ENCODE measurements around the gene MAN2B2. TPM values are rescaled to one million over a fixed set of nuclear protein-coding genes. Genes with fewer than 3 reads are reported as not detected.

MAN2B2 gene
- total and polyA plus RNA-seq, 2 of the 8 experiments (the other 6 are each of a cell fraction or from before 2014, with no cell fraction given) = 3.3 to 4.0 TPM

DNA sequence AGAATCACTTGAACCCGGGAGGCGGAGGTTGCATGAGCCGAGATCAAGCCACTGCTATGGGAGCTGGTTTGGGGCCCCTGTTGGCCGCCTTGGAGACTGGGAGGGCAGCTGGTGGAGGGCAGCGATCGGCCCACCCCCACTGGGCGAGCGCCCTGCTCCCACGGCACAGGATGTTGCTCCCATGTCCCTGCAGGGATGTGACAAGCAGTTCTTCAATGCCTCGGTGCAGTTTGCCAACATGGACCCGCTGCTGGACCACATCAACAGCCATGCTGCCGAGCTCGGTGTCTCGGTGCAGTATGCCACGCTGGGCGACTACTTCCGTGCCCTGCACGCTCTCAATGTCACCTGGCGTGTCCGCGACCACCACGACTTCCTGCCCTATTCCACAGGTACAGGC lies 19.4 kb downstream of the MAN2B2 start:
- H3K23ac ChIP-seq (ENCODE audit: insufficient read length) = no peak overlapping the region
- no peaks in the 10 kb centered on the region for H3K9me3 ChIP-seq (ENCODE audit: insufficient read depth in 2 of 2, low read depth in 1 of 2, low read length in 1 of 2)
- no peak overlapping the region for H3K56ac ChIP-seq (replicated peaks; ENCODE audit: insufficient read length, low read depth, low read length)
- H4K91ac ChIP-seq (replicated peaks; ENCODE audit: insufficient read length, low read length) = no peak overlapping the region
- peaks cover 0 to 7% of the 10 kb centered on the region in 2 experiments for H4K20me1 ChIP-seq (replicated peaks in 1 of 2; ENCODE audit: control insufficient read depth in 1 of 2, insufficient read depth in 2 of 2, low read length in 2 of 2)
- H3K23me2 ChIP-seq (ENCODE audit: low read depth, low read length) = no peaks in the 10 kb centered on the region
- H2AK5ac ChIP-seq (ENCODE audit: low read depth, low read length) = no peak overlapping the region
- no peaks in the 10 kb centered on the region for H3K27me3 ChIP-seq (replicated peaks in 1 of 4; ENCODE audit: control insufficient read depth in 3 of 4, extremely low read depth in 1 of 4, insufficient read depth in 3 of 4, low read length in 3 of 4)
- H3K4ac ChIP-seq (replicated peaks; ENCODE audit: insufficient read length, low read depth, low read length) = no peak overlapping the region
- no peak overlapping the region for H4K5ac ChIP-seq (ENCODE audit: insufficient read length, low read depth, low read length)
- H2BK15ac ChIP-seq (ENCODE audit: low read length) = 0 out of 2 replicates have a peak overlapping the region, but pooled peaks have one; percentile 29
- H3K14ac ChIP-seq (ENCODE audit: insufficient read length) = no peak overlapping the region
- no peak overlapping the region for H4K8ac ChIP-seq (ENCODE audit: extremely low read depth, insufficient read depth, low read length)
- CTCF ChIA-PET (ENCODE audit: partially characterized antibody) = interaction anchor here (1.1 to 1.2 kb wide), 2 partner anchors 10 to 96 kb away, joined by 3 read pairs; no protein-coding TSS in a partner anchor
- TF ChIP-seq SP2 (IDR thresholded peaks at IDR 0.05; ENCODE audit: low read length) (no peak), TAF7 (optimal IDR thresholded peaks at IDR 0.05; ENCODE audit: borderline replicate concordance, low read depth, low read length) (no peak), ASH2L (IDR thresholded peaks at IDR 0.05; ENCODE audit: low read length) (no peak), RNF2 (IDR thresholded peaks at IDR 0.05; ENCODE audit: borderline replicate concordance, low read depth, low read length, missing control alignments, poor library complexity, severe bottlenecking) (no peak), HDAC6 (IDR thresholded peaks at IDR 0.05; ENCODE audit: low read depth, low read length) (no peak), EP300 (IDR thresholded peaks at IDR 0.05; ENCODE audit: borderline replicate concordance in 1 of 2, low read depth in 2 of 2, low read length in 2 of 2) (no peak), CREB1 (IDR thresholded peaks at IDR 0.05) (no peak), EGR1 (IDR thresholded peaks at IDR 0.05; ENCODE audit: borderline replicate concordance, low read depth, low read length) (no peak), BACH1 (IDR thresholded peaks at IDR 0.05; ENCODE audit: low read length) (no peak)
- H3K4me1 ChIP-seq (replicated peaks in 1 of 4; ENCODE audit: control insufficient read depth in 3 of 4, insufficient read depth in 4 of 4, low read length in 3 of 4) = no peaks in the 10 kb centered on the region; a peak in 2 of 7 replicates
- H2BK12ac ChIP-seq (ENCODE audit: low read depth, low read length) = no peak overlapping the region
- no peak for DNase-seq (ENCODE audit: low read depth in 1 of 2, low spot score in 2 of 2)
- no peak overlapping the region for H3K4me2 ChIP-seq (ENCODE audit: insufficient read depth in 1 of 2, low read depth in 2 of 2, low read length in 2 of 2)
- H3K79me1 ChIP-seq (ENCODE audit: low read depth, low read length) = no peaks in the 10 kb centered on the region
- H3K79me2 ChIP-seq (ENCODE audit: control insufficient read depth in 1 of 2, insufficient read depth in 2 of 2, low read length in 2 of 2) = no peaks in the 10 kb centered on the region
- no peak overlapping the region; a peak in 1 of 7 replicates for H3K9ac ChIP-seq (replicated peaks in 1 of 4; ENCODE audit: extremely low read depth in 1 of 4, low read depth in 3 of 4, low read length in 3 of 4)
- H3K27ac ChIP-seq (ENCODE audit: low read depth, low read length) = no peak overlapping the region
- H3K36me3 ChIP-seq (ENCODE audit: control insufficient read depth in 2 of 4, insufficient read depth in 4 of 4, low read length in 3 of 4) = no peaks in the 10 kb centered on the region
- H2BK120ac ChIP-seq (replicated peaks; ENCODE audit: low read depth, low read length) = no peak overlapping the region
- no peak overlapping the region for H2AFZ ChIP-seq (ENCODE audit: low read length)
- WGBS, 2 experiments (ENCODE audit: extremely low coverage in 1 of 2, insufficient coverage in 1 of 2, insufficient read length in 1 of 2, insufficient replicate concordance in 2 of 2, low coverage in 1 of 2, low lambda C conversion rate in 2 of 2, missing lambda C conversion rate in 1 of 2) = 91% methylated on average over 22 of the region's 22 CpGs; no CpG with 5 or more reads in 1 of the 2 experiments
- H2BK20ac ChIP-seq (ENCODE audit: low read length) = no peak overlapping the region
- POLR2A ChIA-PET (ENCODE audit: partially characterized antibody) = no interaction called here
- H3K18ac ChIP-seq (ENCODE audit: extremely low read depth, low read length) = no peak overlapping the region
- no peak for FAIRE-seq
- H2BK5ac ChIP-seq (ENCODE audit: low read depth, low read length) = no peak overlapping the region
- H3K4me3 ChIP-seq (ENCODE audit: extremely low read depth in 1 of 4, insufficient read depth in 2 of 4, low read depth in 3 of 4, low read length in 4 of 4) = no peak overlapping the region

Measured in H1 (cell line).